Measurements from ENCODE around the gene SLC35E1. TPM values are rescaled to one million over a fixed set of nuclear protein-coding genes. Genes with fewer than 3 reads are reported as not detected.

The SLC35E1 gene
- 44.5 and 52.7 TPM in 2 replicates for total RNA-seq (ENCODE audit: low replicate concordance)
- long read RNA-seq, full-length matches to known transcripts: 7 of 28 reads
- long read RNA-seq, partial matches to known transcripts: 8 of 28 reads
- long read RNA-seq, other reads (novel, unspliced or antisense): 13 of 28 reads

DNA sequence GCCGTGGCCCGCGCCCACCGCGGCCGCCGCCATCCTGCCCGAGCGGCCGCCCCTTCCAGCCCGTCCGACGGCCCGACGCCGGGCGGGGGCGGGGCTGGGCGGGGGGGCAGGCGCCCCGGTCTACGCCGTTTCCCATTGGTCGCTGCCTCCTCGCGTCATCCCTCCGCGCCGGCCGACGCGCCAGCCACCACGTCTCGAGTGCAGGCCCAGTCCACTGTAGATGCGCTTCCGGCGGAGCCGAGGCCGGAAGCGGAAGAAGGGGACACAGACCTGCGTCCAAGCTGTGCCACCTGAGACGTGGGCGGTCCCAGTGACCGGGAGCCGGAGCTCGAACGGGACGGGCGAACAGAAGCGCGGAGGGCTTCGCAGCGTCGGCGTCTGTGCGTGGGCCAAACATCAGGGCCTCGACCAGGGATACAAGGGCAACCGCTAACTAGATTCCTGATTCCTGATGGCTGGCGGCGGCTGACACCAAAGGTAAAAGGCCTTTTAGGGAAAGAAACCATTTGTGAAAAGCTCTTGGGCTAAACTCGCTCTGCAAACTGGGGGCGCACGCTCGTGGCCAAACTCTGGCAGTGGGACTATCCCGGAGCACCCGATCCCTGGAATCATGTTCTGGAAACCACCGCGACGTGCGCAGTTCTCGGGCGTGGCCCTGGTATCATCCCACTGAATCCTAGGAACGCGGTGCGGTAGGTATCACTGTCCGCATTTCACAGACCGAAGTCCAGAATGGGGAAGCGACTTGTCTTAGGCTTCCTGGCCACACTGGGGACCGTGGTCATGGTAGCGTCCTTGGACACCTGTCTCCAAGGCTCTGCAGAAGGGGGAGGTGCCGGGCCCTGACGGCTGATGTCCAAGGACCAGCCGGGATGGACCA, at the start of gene SLC35E1:
Gene SLC35E1 (minus strand): TSS at position 84 of the 880 bp plus-strand sequence. CDS start 51 bp downstream, at position 33.
- H3K4me1 Mint-ChIP-seq (ENCODE audit: unreplicated experiment): peaks cover 17% of the 10 kb centered on the region
- peak within 1 kb of the TSS; percentile 98 for H3K4me3 Mint-ChIP-seq
- peak within 1 kb of the TSS; percentile 98 for H3K27ac Mint-ChIP-seq
- no peaks in the 10 kb centered on the region for H3K9me3 Mint-ChIP-seq
- TF ChIP-seq, protein P1, sequence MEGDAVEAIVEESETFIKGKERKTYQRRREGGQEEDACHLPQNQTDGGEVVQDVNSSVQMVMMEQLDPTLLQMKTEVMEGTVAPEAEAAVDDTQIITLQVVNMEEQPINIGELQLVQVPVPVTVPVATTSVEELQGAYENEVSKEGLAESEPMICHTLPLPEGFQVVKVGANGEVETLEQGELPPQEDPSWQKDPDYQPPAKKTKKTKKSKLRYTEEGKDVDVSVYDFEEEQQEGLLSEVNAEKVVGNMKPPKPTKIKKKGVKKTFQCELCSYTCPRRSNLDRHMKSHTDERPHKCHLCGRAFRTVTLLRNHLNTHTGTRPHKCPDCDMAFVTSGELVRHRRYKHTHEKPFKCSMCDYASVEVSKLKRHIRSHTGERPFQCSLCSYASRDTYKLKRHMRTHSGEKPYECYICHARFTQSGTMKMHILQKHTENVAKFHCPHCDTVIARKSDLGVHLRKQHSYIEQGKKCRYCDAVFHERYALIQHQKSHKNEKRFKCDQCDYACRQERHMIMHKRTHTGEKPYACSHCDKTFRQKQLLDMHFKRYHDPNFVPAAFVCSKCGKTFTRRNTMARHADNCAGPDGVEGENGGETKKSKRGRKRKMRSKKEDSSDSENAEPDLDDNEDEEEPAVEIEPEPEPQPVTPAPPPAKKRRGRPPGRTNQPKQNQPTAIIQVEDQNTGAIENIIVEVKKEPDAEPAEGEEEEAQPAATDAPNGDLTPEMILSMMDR (conservative IDR thresholded peaks at IDR 0.05): no peak
- DNase-seq (ENCODE audit: extremely low spot score, unreplicated experiment): peak; percentile 96
- no peaks in the 10 kb centered on the region for H3K27me3 Mint-ChIP-seq
- H3K36me3 Mint-ChIP-seq: peaks cover 3% of the 10 kb centered on the region

- Mint-ChIP-seq H3K36me3 (no peaks in the 10 kb centered on the region), H3K9me3 (no peaks in the 10 kb centered on the region), H3K27ac (peak overlapping the region; percentile 29), H3K4me3 (no peak overlapping the region), H3K4me1 (ENCODE audit: unreplicated experiment) (peaks cover 43% of the 10 kb centered on the region), H3K27me3 (no peaks in the 10 kb centered on the region)
- TF ChIP-seq, protein P1 (conservative IDR thresholded peaks at IDR 0.05): no peak
- no peak for DNase-seq (ENCODE audit: extremely low spot score, unreplicated experiment)
These were observed 49.1 kb upstream of the SLC35E1 start for GRCh38 chr19:16621165-16621800.

DNA sequence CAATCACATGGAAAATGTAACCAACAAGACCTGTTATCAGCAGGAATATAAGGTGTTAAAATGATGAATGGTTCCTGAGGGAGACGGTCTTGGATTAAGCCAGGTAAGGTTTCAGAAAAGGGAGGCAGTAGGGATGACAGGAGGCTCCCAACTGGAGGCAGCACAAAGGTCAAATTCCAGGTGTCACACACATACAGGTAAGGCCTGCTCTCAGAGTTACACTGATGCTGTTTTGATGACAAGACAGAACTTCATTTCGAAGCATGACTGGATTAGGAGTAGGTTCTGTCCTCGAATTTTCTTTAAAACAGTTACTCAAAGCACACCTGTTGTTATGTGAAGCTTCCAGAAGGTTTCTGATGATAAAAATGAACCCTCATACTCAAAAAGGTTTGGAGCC, 48.4 kb upstream of the SLC35E1 start:
- no peak for DNase-seq (ENCODE audit: extremely low spot score, unreplicated experiment)
- H3K9me3 Mint-ChIP-seq: no peaks in the 10 kb centered on the region
- no peaks in the 10 kb centered on the region for H3K36me3 Mint-ChIP-seq
- no peaks in the 10 kb centered on the region for H3K27me3 Mint-ChIP-seq
- no peak overlapping the region for H3K27ac Mint-ChIP-seq
- peaks cover 38% of the 10 kb centered on the region for H3K4me1 Mint-ChIP-seq (ENCODE audit: unreplicated experiment)
- TF ChIP-seq, protein P1 (conservative IDR thresholded peaks at IDR 0.05): no peak
- no peak overlapping the region for H3K4me3 Mint-ChIP-seq

DNA sequence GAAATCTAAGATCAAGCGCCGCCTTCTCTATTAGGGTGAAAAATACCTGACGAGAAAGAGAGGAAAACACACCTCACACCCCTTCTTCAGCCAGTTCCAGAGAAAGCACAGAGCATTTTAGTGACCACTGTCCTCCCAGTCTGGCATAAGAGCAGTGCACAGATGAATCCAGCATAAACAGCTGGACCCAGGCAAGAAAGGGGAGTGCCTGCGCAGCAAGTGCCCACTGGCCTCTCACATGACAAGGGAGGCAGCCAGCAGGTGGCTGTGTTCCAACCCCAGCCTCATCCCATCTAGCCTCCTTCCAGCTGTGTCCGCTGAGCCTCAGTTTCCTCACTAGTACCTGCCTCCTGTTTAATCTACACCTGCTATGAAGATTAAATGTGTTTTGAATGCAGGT, 47.8 kb upstream of the SLC35E1 start:
- TF ChIP-seq, protein P1 (conservative IDR thresholded peaks at IDR 0.05): no peak
- DNase-seq (ENCODE audit: extremely low spot score, unreplicated experiment): no peak
- no peaks in the 10 kb centered on the region for H3K36me3 Mint-ChIP-seq
- no peak overlapping the region for H3K4me3 Mint-ChIP-seq
- H3K27ac Mint-ChIP-seq: no peak overlapping the region
- H3K4me1 Mint-ChIP-seq (ENCODE audit: unreplicated experiment): peaks cover 37% of the 10 kb centered on the region
- H3K27me3 Mint-ChIP-seq: no peaks in the 10 kb centered on the region
- H3K9me3 Mint-ChIP-seq: no peaks in the 10 kb centered on the region

DNA sequence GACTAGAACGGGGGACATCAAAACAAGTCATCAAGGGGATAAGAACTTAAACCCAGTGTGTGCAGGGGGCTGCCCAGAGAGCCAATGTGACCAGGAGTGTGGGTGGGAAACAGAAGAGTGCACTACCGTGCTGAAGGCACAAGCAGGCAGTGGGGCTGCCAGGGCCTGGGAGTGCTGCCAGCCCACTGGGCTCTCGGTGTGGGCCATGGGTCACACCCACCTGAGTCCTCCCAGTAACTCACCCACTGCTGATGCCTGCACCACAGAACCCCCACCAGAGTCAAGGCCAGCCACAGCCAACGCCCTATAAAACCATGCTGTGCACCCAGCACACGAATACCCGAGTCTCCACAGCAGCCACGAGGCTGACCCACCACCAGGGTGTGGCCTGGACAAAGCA, 47.2 kb upstream of the SLC35E1 start:
- Mint-ChIP-seq H3K27ac (peak overlapping the region; percentile 53), H3K27me3 (no peaks in the 10 kb centered on the region), H3K4me1 (ENCODE audit: unreplicated experiment) (peaks cover 40% of the 10 kb centered on the region), H3K9me3 (no peaks in the 10 kb centered on the region), H3K36me3 (no peaks in the 10 kb centered on the region), H3K4me3 (no peak overlapping the region)
- TF ChIP-seq, protein P1 (conservative IDR thresholded peaks at IDR 0.05): no peak
- no peak for DNase-seq (ENCODE audit: extremely low spot score, unreplicated experiment)

All from type B pancreatic cell (in vitro differentiated cells).